Fibroblast of skin of left quadriceps (primary cell): ENCODE measurements around the gene ZBTB16.

Experiments
- DNase-seq, 2 experiments: peaks; one replicate each; pipeline ENCODE4 v3.0.0-alpha.2; 2013; ENCODE audit warnings: low read depth in 2 of 2

Gene ZBTB16

GRCh38 chr11:114106047-114106446, 46.5 kb downstream of the ZBTB16 start:
- no peak for DNase-seq

- no peak for DNase-seq
These were observed 47.5 kb downstream of the ZBTB16 start for GRCh38 chr11:114106986-114107385.

GRCh38 chr11:114108501-114109205, 49.1 kb downstream of the ZBTB16 start:
- no peak for DNase-seq

GRCh38 chr11:114109206-114110090, 49.9 kb downstream of the ZBTB16 start:
- no peak for DNase-seq

GRCh38 chr11:114110123-114110522, 50.6 kb downstream of the ZBTB16 start:
- no peak for DNase-seq

- no peak for DNase-seq
These were observed 51.7 kb downstream of the ZBTB16 start for GRCh38 chr11:114110952-114111947.

- no peak for DNase-seq
These were observed 56.0 kb downstream of the ZBTB16 start for GRCh38 chr11:114115451-114115928.

GRCh38 chr11:114116357-114116756, 56.8 kb downstream of the ZBTB16 start:
- DNase-seq, result no peak

GRCh38 chr11:114116800-114117199, 57.3 kb downstream of the ZBTB16 start:
- no peak for DNase-seq

GRCh38 chr11:114120606-114121005, 61.1 kb downstream of the ZBTB16 start:
- no peak for DNase-seq

GRCh38 chr11:114121138-114121537, 61.6 kb downstream of the ZBTB16 start:
- DNase-seq, result no peak

- no peak for DNase-seq
These were observed 62.4 kb downstream of the ZBTB16 start for GRCh38 chr11:114121804-114122504.

GRCh38 chr11:114122686-114123085, 63.2 kb downstream of the ZBTB16 start:
- no peak for DNase-seq

- DNase-seq, result no peak
These were observed 64.3 kb downstream of the ZBTB16 start for GRCh38 chr11:114123692-114124330.

GRCh38 chr11:114124601-114125144, 65.2 kb downstream of the ZBTB16 start:
- DNase-seq, result no peak

GRCh38 chr11:114125531-114125930, 66.0 kb downstream of the ZBTB16 start:
- no peak for DNase-seq

- DNase-seq, result no peak
These were observed 66.4 kb downstream of the ZBTB16 start for GRCh38 chr11:114125959-114126358.

- DNase-seq, result no peak
These were observed 68.9 kb downstream of the ZBTB16 start for GRCh38 chr11:114128399-114128798.

GRCh38 chr11:114129142-114129541, 69.6 kb downstream of the ZBTB16 start:
- no peak for DNase-seq

GRCh38 chr11:114129699-114130098, 70.2 kb downstream of the ZBTB16 start:
- no peak for DNase-seq
